PC-9 (cell line): Measurements from ENCODE around the gene SEL1L3. TPM values are rescaled to one million over a fixed set of nuclear protein-coding genes. Genes with fewer than 3 reads are reported as not detected.

Experiments
- BruUV-seq: library from RNA; stranded (reverse); fragments of 400-500 nt; replicated peaks from 2 replicates; lab custom pipeline; 2021; lab: Mats Ljungman, UMichigan
- CTCF ChIA-PET: fragments of 300-600 bp; sonication (Branson Sonifier 250); formaldehyde crosslinking; loops from one replicate; lab custom pipeline; 2022; ENCODE audit warnings: antibody characterized with exemption; lab: Charles Lee
- POLR2A ChIA-PET: fragments of 300-600 bp; sonication (Branson Sonifier 250); formaldehyde crosslinking; loops from one replicate; lab custom pipeline; 2022; ENCODE audit warnings: antibody characterized with exemption; ENCODE audit not compliant: unreplicated experiment; lab: Charles Lee
- DNase-seq, 2 experiments: peaks; one replicate each; pipeline versions ENCODE4 v3.0.0 to v3.0.0-alpha.2; 2015 to 2022; ENCODE audit warnings: mixed read lengths in 1 of 2
- H2AFZ ChIP-seq: fragments of 200-600 bp; sonication (generic); 2 replicates; pipeline ENCODE4 v1.8.1; 2017; ENCODE audit warnings: antibody characterized with exemption
- H3F3A ChIP-seq: fragments of 200-600 bp; sonication (generic); 2 replicates; pipeline ENCODE4 v1.8.1; 2017; ENCODE audit warnings: antibody characterized with exemption, mild to moderate bottlenecking, low read depth; ENCODE audit not compliant: insufficient read depth
- H3K27ac ChIP-seq: fragments of 200-600 bp; sonication (generic); 2 replicates; pipeline ENCODE4 v1.6.1; 2016; ENCODE audit warnings: mixed run types
- H3K27me3 ChIP-seq: fragments of 200-600 bp; sonication (generic); 2 replicates; pipeline ENCODE4 v1.6.1; 2016; ENCODE audit warnings: low read depth, mixed run types; ENCODE audit not compliant: insufficient read depth
- H3K36me3 ChIP-seq: fragments of 200-600 bp; sonication (generic); 2 replicates; pipeline ENCODE4 v1.6.1; 2016; ENCODE audit warnings: low read depth, mixed run types
- H3K4me1 ChIP-seq: fragments of 200-600 bp; sonication (generic); replicated peaks from 2 replicates; pipeline ENCODE4 v1.6.1; 2016; ENCODE audit warnings: mixed run types; ENCODE audit not compliant: insufficient read depth
- H3K4me2 ChIP-seq: fragments of 200-600 bp; sonication (generic); 2 replicates; pipeline ENCODE4 v1.6.1; 2017; ENCODE audit warnings: mixed run types
- H3K4me3 ChIP-seq: fragments of 200-600 bp; sonication (generic); 2 replicates; pipeline ENCODE4 v1.6.1; 2016; ENCODE audit warnings: mixed run types
- H3K79me2 ChIP-seq: fragments of 200-600 bp; sonication (generic); 2 replicates; pipeline ENCODE4 v1.6.1; 2017; ENCODE audit warnings: low read depth, mixed run types
- H3K9me2 ChIP-seq: fragments of 200-600 bp; sonication (generic); 2 replicates; pipeline ENCODE4 v1.8.1; 2017; ENCODE audit warnings: mild to moderate bottlenecking; ENCODE audit not compliant: insufficient read depth
- H3K9me3 ChIP-seq: fragments of 200-600 bp; sonication (generic); 2 replicates; pipeline ENCODE4 v1.8.1; 2016; ENCODE audit warnings: low read depth; ENCODE audit not compliant: insufficient read depth
- H4K20me1 ChIP-seq: fragments of 200-600 bp; sonication (generic); 2 replicates; pipeline ENCODE4 v1.8.1; 2017; ENCODE audit not compliant: insufficient read depth
- CTCF ChIP-seq: fragments of 200-600 bp; sonication (generic); conservative IDR thresholded peaks from 2 replicates; pipeline ENCODE4 v1.6.1; 2017; ENCODE audit warnings: mixed run types, antibody characterized with exemption, mild to moderate bottlenecking, moderate library complexity
- EZH2 ChIP-seq: fragments of 200-600 bp; sonication (generic); IDR thresholded peaks from 2 replicates; pipeline ENCODE4 v1.8.0; 2017; ENCODE audit warnings: antibody characterized with exemption, low read depth
- intact Hi-C: fragments of 100-400 bp; cut with micrococcal nuclease; formaldehyde crosslinking; loops from one replicate; pipeline ENCODE4 v1.10.0; 2022; ENCODE audit not compliant: unreplicated experiment
- total RNA-seq: library from RNA; stranded (reverse); gene quantifications from 2 replicates; pipeline ENCODE4 v1.2.3, GENCODE V29; 2021

SEL1L3 gene
- total RNA-seq, 1 experiment from 2014 or later = 79.2 TPM

- CTCF ChIA-PET = no interaction called here
- Histone ChIP-seq H2AFZ (peak overlapping the region; percentile 81), H3K9me2 (no peaks in the 10 kb centered on the region), H3K27ac (peak overlapping the region; percentile 72), H3K79me2 (peaks cover 33% of the 10 kb centered on the region), H3K4me3 (peak overlapping the region; percentile 86), H3K4me1 (peaks cover 21% of the 10 kb centered on the region), H3K9me3 (no peaks in the 10 kb centered on the region), H3K36me3 (no peaks in the 10 kb centered on the region), H3F3A (peaks cover 16% of the 10 kb centered on the region; the same call in 1 of the 2 replicates), H4K20me1 (peaks cover 5% of the 10 kb centered on the region; the same call in 1 of the 2 replicates), H3K27me3 (no peaks in the 10 kb centered on the region), H3K4me2 (peak overlapping the region; percentile 89)
- TF ChIP-seq CTCF (no peak), EZH2 (no peak)
- TSS peak; percentile 37 for BruUV-seq
- POLR2A ChIA-PET = interaction anchor here (0.5 kb wide), 1 partner anchor 87 kb away, joined by 4 read pairs; no protein-coding TSS in a partner anchor
- DNase-seq = peak in 1 of 2 experiments; percentile 73
- intact Hi-C loops = no loop called here
These were observed 1.4 kb downstream of the SEL1L3 start for GRCh38 chr4:25861280-25861950.

- peaks cover 33% of the 10 kb centered on the region for H3K79me2 ChIP-seq
- no peaks in the 10 kb centered on the region for H3K9me2 ChIP-seq
- peaks cover 16% of the 10 kb centered on the region; the same call in 1 of the 2 replicates for H3F3A ChIP-seq
- peak in 1 of 2 experiments; percentile 39 for DNase-seq
- no peaks in the 10 kb centered on the region for H3K36me3 ChIP-seq
- H3K27ac ChIP-seq = peak overlapping the region; percentile 72
- H3K4me2 ChIP-seq = peak overlapping the region; percentile 89
- no peaks in the 10 kb centered on the region for H3K27me3 ChIP-seq
- no peaks in the 10 kb centered on the region for H3K9me3 ChIP-seq
- ChIA-PET CTCF (no interaction called here), POLR2A (no interaction called here)
- H3K4me1 ChIP-seq = peaks cover 21% of the 10 kb centered on the region
- TF ChIP-seq EZH2 (no peak), CTCF (no peak)
- BruUV-seq = no TSS peak
- peaks cover 5% of the 10 kb centered on the region; the same call in 1 of the 2 replicates for H4K20me1 ChIP-seq
- peak overlapping the region; percentile 86; the same call in 1 of the 2 replicates for H3K4me3 ChIP-seq
- no peak overlapping the region for H2AFZ ChIP-seq
- intact Hi-C loops = no loop called here
These were observed 2.1 kb downstream of the SEL1L3 start for GRCh38 chr4:25860586-25861279.

- no TSS peak for BruUV-seq
- H3K36me3 ChIP-seq = no peaks in the 10 kb centered on the region
- no peak for DNase-seq
- peaks cover 14% of the 10 kb centered on the region for H3K4me1 ChIP-seq
- no peaks in the 10 kb centered on the region for H3K9me3 ChIP-seq
- H3K27ac ChIP-seq = no peak overlapping the region
- H3K4me3 ChIP-seq = no peak overlapping the region
- peaks cover 16% of the 10 kb centered on the region; the same call in 1 of the 2 replicates for H3F3A ChIP-seq
- H3K27me3 ChIP-seq = no peaks in the 10 kb centered on the region
- peaks cover 5% of the 10 kb centered on the region; the same call in 1 of the 2 replicates for H4K20me1 ChIP-seq
- no peak overlapping the region for H2AFZ ChIP-seq
- TF ChIP-seq CTCF = no peak
- no peak for TF ChIP-seq EZH2
- H3K9me2 ChIP-seq = no peaks in the 10 kb centered on the region
- intact Hi-C loops = no loop called here
- POLR2A ChIA-PET = no interaction called here
- peaks cover 33% of the 10 kb centered on the region for H3K79me2 ChIP-seq
- H3K4me2 ChIP-seq = peak overlapping the region; percentile 89
- CTCF ChIA-PET = interaction anchor here (0.6 kb wide), 1 partner anchor 151 kb away, joined by 4 read pairs; no protein-coding TSS in a partner anchor
These were observed 3.2 kb downstream of the SEL1L3 start for GRCh38 chr4:25859429-25860148.
